Measurements from ENCODE around the gene SLC25A4.

- TF ChIP-seq CTCF (optimal IDR thresholded peaks at IDR 0.05 in 1 of 3, IDR thresholded peaks at IDR 0.05 in 1 of 3, conservative IDR thresholded peaks at IDR 0.05 in 1 of 3; ENCODE audit: extremely low read depth in 1 of 3, insufficient read depth in 2 of 3, low read length in 3 of 3), result no peak
- no peak for TF ChIP-seq EZH2 (IDR thresholded peaks at IDR 0.05; ENCODE audit: low read length)
Measured at GRCh38 chr4:185128272-185129119, 14.6 kb upstream of the SLC25A4 start.

All from keratinocyte (primary cell).